B cell (primary cell): Measurements from ENCODE around the gene CNR2.

ENCODE experiments used
- CTCF ChIP-seq: fragments of 200-600 bp; IDR thresholded peaks from one replicate; pipeline ENCODE4 v1.8.0; 2022; ENCODE audit warnings: antibody characterized with exemption, mild to moderate bottlenecking
- EZH2 ChIP-seq: IDR thresholded peaks from 2 replicates; pipeline ENCODE4 v1.6.1; 2012; ENCODE audit warnings: borderline replicate concordance, low read depth, mild to moderate bottlenecking, moderate library complexity, low read length; ENCODE audit not compliant: insufficient read depth, poor library complexity, severe bottlenecking

GRCh38 chr1:23848673-23849616, 64.2 kb downstream of the CNR2 start:
- TF ChIP-seq CTCF (no peak), EZH2 (no peak)
